Measurements from ENCODE around the gene ZMYM2. TPM values are rescaled to one million over a fixed set of nuclear protein-coding genes. Genes with fewer than 3 reads are reported as not detected.
A peak's percentile ranks its signal among the peaks of the same experiment; 100 is the strongest.

Gene ZMYM2
- total and polyA plus RNA-seq, 2 of the 13 experiments (the other 11 are each of a cell fraction or from before 2014, with no cell fraction given), result 22.4 to 40.8 TPM

DNA sequence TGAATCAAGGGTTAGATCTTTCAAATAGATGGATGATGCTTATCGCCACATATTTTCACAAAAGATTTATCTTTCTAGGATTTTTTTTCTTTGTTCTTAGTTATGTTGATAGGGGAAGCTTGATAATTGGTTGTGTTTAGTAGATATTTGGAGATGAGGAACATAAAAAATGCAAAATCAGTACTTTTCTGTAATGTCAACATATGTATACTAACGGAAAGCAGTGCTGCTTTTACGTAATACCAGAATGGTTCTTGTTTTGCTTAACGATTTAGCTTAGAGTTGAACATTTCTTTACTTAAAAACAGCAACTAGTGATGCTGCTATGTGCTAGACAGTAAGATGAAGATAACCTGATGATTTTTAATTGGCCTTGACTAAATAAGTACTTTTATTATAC, 3.0 kb downstream of the ZMYM2 start:
- peaks cover 28% of the 10 kb centered on the region for H3K4me1 ChIP-seq (ENCODE audit: insufficient read depth, low read length)
- H3K4me3 ChIP-seq (replicated peaks in 1 of 3; ENCODE audit: insufficient read depth in 1 of 3, low read depth in 2 of 3, low read length in 3 of 3), result no peak overlapping the region
- intact Hi-C loops (cut with micrococcal nuclease; ENCODE audit: unreplicated experiment), result loop anchor here (5.0 kb wide), 3 partner anchors 34 to 201 kb away; partner anchors contain the start of genes GJA3 and ZMYM5
- no peak for DNase-seq (ENCODE audit: low spot score)
- no peak overlapping the region for H3K27ac ChIP-seq (ENCODE audit: extremely low read length, insufficient read depth, low read length)
- H3K9me3 ChIP-seq (ENCODE audit: low read length), result no peaks in the 10 kb centered on the region
- H3K9ac ChIP-seq (ENCODE audit: insufficient read depth, low read depth, low read length), result no peak overlapping the region
- ChIA-PET POLR2A (no interaction called here), CTCF (ENCODE audit: low intra/inter-chr PET ratio, low total read pairs) (no interaction called here)
- in situ Hi-C loops (cut with HindIII; ENCODE audit: extremely low pct_ligation_motif_present, low pct_unique_long_range_greater_than_20kb), result no loop called here
- H3K79me2 ChIP-seq (ENCODE audit: insufficient read depth, low read length), result peaks cover 60% of the 10 kb centered on the region
- peak overlapping the region; percentile 91 for H3K4me2 ChIP-seq (ENCODE audit: low read depth, low read length)
- H3K27me3 ChIP-seq (ENCODE audit: control insufficient read depth in 1 of 2, insufficient read depth in 2 of 2, low read length in 2 of 2), result no peaks in the 10 kb centered on the region; a peak in 1 of 5 replicates
- WGBS (ENCODE audit: low lambda C conversion rate), result 86% methylated on average over 4 of the region's 4 CpGs
- no peak overlapping the region for H2AFZ ChIP-seq (ENCODE audit: low read length)
- peaks cover 2 to 18% of the 10 kb centered on the region in 2 experiments; a peak in 3 of 5 replicates for H3K36me3 ChIP-seq (replicated peaks in 1 of 2; ENCODE audit: control insufficient read depth in 1 of 2, insufficient read depth in 2 of 2, low read length in 2 of 2)
- TF ChIP-seq, protein P1, sequence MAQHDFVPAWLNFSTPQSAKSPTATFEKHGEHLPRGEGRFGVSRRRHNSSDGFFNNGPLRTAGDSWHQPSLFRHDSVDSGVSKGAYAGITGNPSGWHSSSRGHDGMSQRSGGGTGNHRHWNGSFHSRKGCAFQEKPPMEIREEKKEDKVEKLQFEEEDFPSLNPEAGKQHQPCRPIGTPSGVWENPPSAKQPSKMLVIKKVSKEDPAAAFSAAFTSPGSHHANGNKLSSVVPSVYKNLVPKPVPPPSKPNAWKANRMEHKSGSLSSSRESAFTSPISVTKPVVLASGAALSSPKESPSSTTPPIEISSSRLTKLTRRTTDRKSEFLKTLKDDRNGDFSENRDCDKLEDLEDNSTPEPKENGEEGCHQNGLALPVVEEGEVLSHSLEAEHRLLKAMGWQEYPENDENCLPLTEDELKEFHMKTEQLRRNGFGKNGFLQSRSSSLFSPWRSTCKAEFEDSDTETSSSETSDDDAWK (CRISPR knock-in tag; IDR thresholded peaks at IDR 0.05), result no peak
- TF ChIP-seq MAFK (conservative IDR thresholded peaks at IDR 0.05 in 1 of 2, IDR thresholded peaks at IDR 0.05 in 1 of 2; ENCODE audit: low read length in 2 of 2), result peak in 1 of 2 experiments; percentile 14; a peak in 1 of 4 replicates
- H4K20me1 ChIP-seq (ENCODE audit: insufficient read depth, low read length), result peaks cover 26% of the 10 kb centered on the region
- no peak for FAIRE-seq
- no TSS peak for BruUV-seq (replicated peaks)
- ATAC-seq, result no peak

GRCh38 chr13:19961924-19962323, 3.4 kb downstream of the ZMYM2 start:
- peaks cover 26% of the 10 kb centered on the region for H4K20me1 ChIP-seq (ENCODE audit: insufficient read depth, low read length)
- H3K79me2 ChIP-seq (ENCODE audit: insufficient read depth, low read length), result peaks cover 64% of the 10 kb centered on the region
- no peak for DNase-seq (ENCODE audit: low spot score)
- peak overlapping the region; percentile 91 for H3K4me2 ChIP-seq (ENCODE audit: low read depth, low read length)
- CTCF ChIA-PET (ENCODE audit: low intra/inter-chr PET ratio, low total read pairs), result no interaction called here
- peaks cover 28% of the 10 kb centered on the region for H3K4me1 ChIP-seq (ENCODE audit: insufficient read depth, low read length)
- intact Hi-C loops (cut with micrococcal nuclease; ENCODE audit: unreplicated experiment), result loop anchor here (5.0 kb wide), 3 partner anchors 35 to 200 kb away; partner anchors contain the start of genes GJA3 and ZMYM5
- in situ Hi-C loops (cut with HindIII; ENCODE audit: extremely low pct_ligation_motif_present, low pct_unique_long_range_greater_than_20kb), result no loop called here
- ATAC-seq, result no peak
- BruUV-seq (replicated peaks), result no TSS peak
- no peaks in the 10 kb centered on the region for H3K9me3 ChIP-seq (ENCODE audit: low read length)
- H3K27ac ChIP-seq (ENCODE audit: extremely low read length, insufficient read depth, low read length), result no peak overlapping the region
- peaks cover 2 to 22% of the 10 kb centered on the region in 2 experiments; a peak in 4 of 5 replicates for H3K36me3 ChIP-seq (replicated peaks in 1 of 2; ENCODE audit: control insufficient read depth in 1 of 2, insufficient read depth in 2 of 2, low read length in 2 of 2)
- H3K27me3 ChIP-seq (ENCODE audit: control insufficient read depth in 1 of 2, insufficient read depth in 2 of 2, low read length in 2 of 2), result no peaks in the 10 kb centered on the region; a peak in 1 of 5 replicates
- TF ChIP-seq, protein P2, sequence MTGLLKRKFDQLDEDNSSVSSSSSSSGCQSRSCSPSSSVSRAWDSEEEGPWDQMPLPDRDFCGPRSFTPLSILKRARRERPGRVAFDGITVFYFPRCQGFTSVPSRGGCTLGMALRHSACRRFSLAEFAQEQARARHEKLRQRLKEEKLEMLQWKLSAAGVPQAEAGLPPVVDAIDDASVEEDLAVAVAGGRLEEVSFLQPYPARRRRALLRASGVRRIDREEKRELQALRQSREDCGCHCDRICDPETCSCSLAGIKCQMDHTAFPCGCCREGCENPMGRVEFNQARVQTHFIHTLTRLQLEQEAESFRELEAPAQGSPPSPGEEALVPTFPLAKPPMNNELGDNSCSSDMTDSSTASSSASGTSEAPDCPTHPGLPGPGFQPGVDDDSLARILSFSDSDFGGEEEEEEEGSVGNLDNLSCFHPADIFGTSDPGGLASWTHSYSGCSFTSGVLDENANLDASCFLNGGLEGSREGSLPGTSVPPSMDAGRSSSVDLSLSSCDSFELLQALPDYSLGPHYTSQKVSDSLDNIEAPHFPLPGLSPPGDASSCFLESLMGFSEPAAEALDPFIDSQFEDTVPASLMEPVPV (CRISPR knock-in tag; IDR thresholded peaks at IDR 0.05), result no peak
- TF ChIP-seq MAFF (IDR thresholded peaks at IDR 0.05; ENCODE audit: low read depth, low read length), result peak; percentile 24; the same call in 1 of the 2 replicates
- no peak for TF ChIP-seq ATF7 (IDR thresholded peaks at IDR 0.05)
- TF ChIP-seq ATF7 (CRISPR knock-in tag; IDR thresholded peaks at IDR 0.05), result no peak
- TF ChIP-seq SRSF1 (optimal IDR thresholded peaks at IDR 0.05; ENCODE audit: low read depth, low read length), result no peak
- peak; percentile 45 to 64; a peak in 3 of 4 replicates for TF ChIP-seq MAFK (conservative IDR thresholded peaks at IDR 0.05 in 1 of 2, IDR thresholded peaks at IDR 0.05 in 1 of 2; ENCODE audit: low read length in 2 of 2)
- no peak for TF ChIP-seq FOXO4 (CRISPR knock-in tag; conservative IDR thresholded peaks at IDR 0.05)
- no peak for TF ChIP-seq CHD2 (IDR thresholded peaks at IDR 0.05; ENCODE audit: low read depth, low read length)
- no peak overlapping the region for H3K9ac ChIP-seq (ENCODE audit: insufficient read depth, low read depth, low read length)
- POLR2A ChIA-PET, result no interaction called here
- H3K4me3 ChIP-seq (replicated peaks in 1 of 3; ENCODE audit: insufficient read depth in 1 of 3, low read depth in 2 of 3, low read length in 3 of 3), result no peak overlapping the region
- no peak overlapping the region for H2AFZ ChIP-seq (ENCODE audit: low read length)
- no peak for FAIRE-seq
